Urothelium cell line (cell line): ENCODE results near the gene PRSS21.

Experiments used
- DNase-seq: peaks from one replicate; pipeline ENCODE4 v3.0.0; 2011; ENCODE audit warnings: low spot score, mixed read lengths
- FAIRE-seq: peaks from 2 replicates; lab custom pipeline; 2011; peaks lifted over from hg19 to GRCh38; lab: Jason Lieb, UNC

Gene PRSS21

DNA sequence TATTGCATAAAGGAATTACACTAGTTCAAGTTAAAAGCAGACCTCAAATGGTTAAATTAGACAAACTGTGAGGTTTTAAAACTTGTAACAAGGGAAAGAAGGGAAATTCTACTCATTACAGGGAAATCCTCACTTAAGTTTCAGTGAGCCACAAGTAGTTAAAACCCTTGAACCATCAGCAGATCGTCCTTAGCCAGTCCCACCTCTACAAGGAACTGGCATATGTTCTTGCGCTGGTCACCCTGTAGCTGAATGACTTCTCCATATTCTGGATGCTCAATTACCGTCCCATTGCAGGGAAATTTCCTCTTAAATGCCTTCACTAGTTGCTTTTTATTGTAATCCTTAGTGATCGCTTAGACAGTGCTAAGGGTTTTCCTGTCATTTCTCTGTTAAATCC, 5.5 kb downstream of the PRSS21 start:
- FAIRE-seq = no peak
- no peak for DNase-seq

DNA sequence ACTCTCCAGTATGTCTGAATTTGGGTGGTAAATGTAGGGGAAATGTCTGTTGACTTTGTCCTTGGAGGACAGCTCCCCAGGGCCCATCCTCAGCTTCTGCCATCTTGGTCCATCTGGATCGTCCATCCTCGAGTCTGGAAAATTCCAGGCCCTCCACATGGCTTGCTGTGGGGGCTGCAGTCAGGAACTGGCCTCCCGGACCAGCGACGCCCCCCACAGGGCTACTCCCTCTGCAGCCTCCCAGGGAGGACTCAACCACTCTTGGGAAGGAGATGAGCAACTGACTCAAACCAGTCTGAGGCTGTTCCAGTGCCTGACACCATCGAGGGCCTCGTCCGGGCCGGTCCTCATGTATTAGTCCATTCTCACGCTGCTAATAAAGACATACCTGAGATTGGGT, 7.6 kb downstream of the PRSS21 start:
- FAIRE-seq = no peak
- DNase-seq = no peak

- FAIRE-seq = no peak
- DNase-seq = no peak
These were observed 8.2 kb downstream of the PRSS21 start for GRCh38 chr16:2825049-2825742.

- DNase-seq (no peak), FAIRE-seq (no peak)
These were observed 8.9 kb downstream of the PRSS21 start for GRCh38 chr16:2825906-2826305.

DNA sequence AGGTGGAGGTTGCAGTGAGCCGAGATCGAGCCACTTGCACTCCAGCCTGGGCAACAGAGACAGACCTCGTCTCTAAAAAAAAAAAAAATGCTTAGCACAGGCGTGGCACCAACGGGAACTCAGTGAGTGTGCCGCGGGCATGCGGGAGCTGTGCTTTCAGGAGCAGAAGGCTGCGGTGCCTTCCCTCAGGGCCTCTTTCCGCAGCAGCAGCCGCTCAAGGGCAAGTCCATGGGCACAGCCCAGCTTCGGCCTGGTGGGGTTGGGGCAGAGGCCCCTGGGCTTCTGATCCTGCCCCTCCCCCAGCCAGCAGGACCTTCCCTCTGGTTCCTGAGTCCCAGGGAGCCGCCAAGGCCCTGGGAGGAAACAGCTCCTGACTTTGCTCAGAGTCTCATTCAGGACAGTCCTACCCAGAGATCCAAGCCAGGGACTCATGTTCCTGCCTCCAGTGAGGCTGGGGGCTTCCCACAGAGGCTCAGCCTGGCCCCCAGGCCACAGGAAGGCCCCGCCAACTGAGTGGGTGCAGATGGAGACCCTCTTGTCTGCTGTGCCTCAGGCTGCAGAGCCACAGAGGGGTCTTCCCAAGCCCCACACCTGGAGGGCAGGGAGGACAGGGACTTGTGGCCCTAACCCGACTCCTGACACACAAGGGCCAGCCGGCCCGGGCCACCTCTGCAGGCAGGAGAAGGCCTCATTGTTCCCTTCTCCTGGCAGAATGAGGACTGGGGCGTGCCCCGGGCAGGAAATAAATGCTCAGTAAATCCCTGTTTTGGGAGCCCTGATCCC, 9.7 kb downstream of the PRSS21 start:
- DNase-seq (no peak), FAIRE-seq (no peak)

DNA sequence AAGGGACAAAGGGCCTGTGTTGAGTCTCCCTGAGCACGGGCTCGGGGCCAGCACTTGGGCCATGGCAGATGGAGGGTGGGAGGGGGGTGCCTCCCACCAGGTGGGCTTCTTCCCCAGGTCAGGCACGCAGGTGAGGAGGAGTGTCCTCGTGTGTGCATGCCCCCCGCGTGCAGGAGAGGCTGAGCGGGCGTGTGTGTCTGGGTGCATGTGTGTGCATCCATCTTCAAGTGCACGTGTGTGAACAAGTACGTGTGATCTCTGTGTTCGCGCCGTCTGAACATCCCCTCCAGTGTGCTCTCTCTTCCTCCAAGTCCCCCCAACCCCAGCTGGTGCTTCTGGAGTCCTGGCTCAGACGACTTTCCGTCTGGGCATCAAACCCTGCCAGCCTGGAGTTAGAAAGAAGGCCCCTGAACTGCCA, 10.3 kb downstream of the PRSS21 start:
- DNase-seq = no peak
- peak; percentile 79 for FAIRE-seq

DNA sequence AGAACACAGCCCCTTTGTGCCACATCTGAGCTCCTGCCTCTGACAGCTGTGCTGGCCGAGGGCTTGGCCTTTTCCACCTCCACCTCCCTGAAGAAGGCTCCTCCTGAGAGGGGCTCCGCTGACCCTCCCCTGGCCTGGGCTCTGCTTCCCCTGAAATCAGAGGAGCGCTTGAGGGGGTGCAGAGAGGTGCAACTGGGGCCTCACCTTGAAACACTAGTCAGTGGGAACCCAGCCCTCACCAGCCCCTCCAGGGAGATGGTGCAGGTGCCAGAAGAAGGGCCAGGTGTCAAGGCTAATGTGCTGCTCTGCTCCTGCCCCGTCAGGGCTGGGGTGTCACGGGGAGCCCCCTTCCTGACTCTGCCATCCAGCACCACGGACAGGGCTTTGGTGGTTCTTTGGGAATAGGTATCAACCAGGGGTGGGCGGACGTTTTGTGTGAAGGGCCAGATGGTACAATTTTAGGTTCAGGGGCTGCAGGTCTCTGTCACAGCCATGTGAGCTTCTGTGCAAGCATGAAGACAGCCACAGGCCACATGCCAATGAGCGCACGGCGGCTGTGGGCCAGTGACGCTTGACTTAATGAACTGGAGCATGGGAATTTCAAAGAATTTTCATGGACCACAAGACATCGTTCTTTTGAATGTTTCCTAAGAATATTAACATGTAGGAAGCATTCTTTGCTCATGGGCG, 10.9 kb downstream of the PRSS21 start:
- DNase-seq = no peak
- FAIRE-seq = no peak

DNA sequence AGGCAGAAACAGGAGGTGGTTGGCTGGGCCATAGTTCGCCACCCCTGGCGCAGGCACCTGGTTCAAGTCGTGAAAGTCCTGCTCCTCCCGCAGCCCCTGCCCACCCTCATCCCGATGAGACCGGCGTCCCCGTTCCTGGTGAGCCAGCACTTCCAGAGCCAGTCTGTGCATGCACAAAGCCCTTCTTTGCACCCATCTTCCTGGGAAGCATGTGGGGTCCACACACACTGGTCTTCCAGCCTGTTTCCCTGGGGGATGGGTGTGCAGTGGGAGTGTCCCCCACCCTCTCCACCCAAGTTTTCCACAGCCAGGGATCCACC, 11.4 kb downstream of the PRSS21 start:
- DNase-seq = no peak
- FAIRE-seq = no peak

GRCh38 chr16:2828876-2829430, 11.9 kb downstream of the PRSS21 start:
- FAIRE-seq (no peak), DNase-seq (no peak)

DNA sequence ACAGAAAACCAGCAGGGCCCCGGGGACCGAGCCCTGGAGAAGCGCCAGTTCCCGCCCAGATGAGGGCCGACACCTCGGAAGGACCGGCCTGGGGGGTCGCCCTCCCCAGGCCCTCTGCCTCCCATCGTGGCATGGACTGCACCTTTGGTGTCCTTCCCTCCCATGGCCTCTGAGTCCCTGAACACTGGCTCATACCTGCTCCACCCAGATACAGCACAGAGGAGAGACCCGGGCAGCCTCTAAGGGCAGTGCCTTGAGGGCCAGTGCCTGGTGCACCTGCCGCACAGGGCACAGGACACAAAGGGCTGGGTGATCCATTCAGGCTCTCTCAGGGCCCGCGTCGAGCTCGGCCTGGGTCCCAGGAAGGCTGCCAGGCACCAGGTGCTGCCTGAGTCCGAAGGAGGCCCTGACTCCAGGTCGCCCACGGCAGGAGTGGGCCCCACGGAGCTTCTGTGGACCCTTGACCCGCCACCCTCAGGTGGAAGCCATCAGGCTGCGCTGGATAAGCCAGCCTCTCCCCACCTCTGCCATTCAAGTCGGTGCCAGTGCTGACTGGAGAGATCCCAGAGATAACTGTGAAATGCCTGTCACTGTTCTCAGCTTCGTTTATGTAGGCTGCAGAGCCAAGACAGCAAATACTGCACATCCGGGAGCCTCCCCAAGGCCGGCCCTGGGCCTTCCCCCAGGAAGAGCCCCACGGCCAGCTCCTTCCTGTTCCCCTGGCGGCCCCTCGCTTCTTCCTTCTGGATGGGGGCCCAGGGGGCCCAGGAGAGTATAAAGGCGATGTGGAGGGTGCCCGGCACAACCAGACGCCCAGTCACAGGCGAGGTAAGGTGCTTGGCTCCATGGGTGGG, 12.7 kb downstream of the PRSS21 start, which contains the start of gene ZG16B:
TSS of gene ZG16B (plus strand) at position 803 of the 854 bp plus-strand sequence. CDS start 139 bp downstream, outside the sequence.
- no peak for FAIRE-seq
- DNase-seq = no peak

GRCh38 chr16:2830355-2830695, 13.3 kb downstream of the PRSS21 start:
- FAIRE-seq = no peak

DNA sequence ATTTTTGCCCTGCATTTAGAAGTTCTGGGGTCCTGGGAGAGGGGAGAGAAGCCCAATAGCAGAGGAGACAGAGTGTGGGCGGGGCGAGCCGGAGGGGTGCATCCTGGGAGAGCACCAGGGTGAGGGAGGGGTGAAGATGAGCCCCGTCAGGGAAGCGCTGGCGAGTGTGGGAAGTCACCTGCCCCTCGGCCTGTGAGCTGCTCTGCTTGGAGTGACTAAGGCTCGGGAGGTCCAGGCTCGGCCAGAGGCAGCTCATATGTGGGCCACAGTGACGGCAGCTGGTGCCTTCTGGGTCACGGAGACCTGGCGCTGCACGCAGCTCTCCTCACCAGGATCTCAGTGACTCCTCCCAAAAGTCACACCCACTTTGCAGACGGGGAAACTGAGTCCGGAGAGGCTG, 14.2 kb downstream of the PRSS21 start:
- no peak for FAIRE-seq

More at GRCh38 chr16:2830355-2830695, 13.3 kb downstream of the PRSS21 start:
- DNase-seq = no peak

DNA sequence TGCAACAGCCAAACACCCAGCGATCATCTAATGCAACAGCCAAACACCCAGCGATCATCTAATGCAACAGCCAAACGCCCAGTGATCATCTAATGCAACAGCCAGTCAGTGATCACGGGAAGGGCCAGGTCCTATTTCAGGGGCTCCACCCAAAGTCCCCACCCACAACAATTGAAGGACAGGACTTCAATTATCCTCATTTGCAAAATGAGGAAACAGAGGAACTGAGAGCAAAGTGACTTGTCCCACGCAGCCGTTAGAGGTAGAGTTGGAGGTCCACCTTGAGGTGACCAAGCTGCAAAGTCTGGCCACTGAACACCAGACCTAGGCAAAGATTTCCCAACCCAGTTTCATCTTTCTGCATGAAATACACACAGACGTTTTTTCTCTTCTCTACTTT, 16.7 kb downstream of the PRSS21 start:
- no peak for FAIRE-seq
- DNase-seq = no peak

More for the DNA sequence above, 14.2 kb downstream of the PRSS21 start:
- no peak for DNase-seq

DNA sequence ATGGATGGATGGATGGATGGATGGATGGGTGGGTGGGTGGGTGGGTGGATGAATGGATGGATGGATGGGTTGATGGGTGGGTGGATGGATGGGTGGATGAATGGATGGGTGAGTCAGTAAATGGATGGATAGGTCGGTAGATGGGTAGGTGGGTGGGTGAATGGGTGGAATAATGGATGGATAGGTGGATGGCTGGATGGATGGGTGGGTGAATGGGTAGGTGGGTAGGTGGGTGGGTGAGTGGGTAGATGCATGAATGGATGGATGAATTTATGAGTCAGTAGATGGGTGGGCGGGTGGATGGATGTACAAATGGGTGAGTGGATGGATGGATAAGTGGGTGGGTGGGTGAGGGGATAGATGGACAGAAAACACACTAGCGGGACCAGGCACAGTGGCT, 17.9 kb downstream of the PRSS21 start:
- FAIRE-seq (peak; percentile 93), DNase-seq (no peak)

GRCh38 chr16:2835638-2836493, 18.8 kb downstream of the PRSS21 start:
- FAIRE-seq (peak; percentile 98), DNase-seq (peak; percentile 95)

DNA sequence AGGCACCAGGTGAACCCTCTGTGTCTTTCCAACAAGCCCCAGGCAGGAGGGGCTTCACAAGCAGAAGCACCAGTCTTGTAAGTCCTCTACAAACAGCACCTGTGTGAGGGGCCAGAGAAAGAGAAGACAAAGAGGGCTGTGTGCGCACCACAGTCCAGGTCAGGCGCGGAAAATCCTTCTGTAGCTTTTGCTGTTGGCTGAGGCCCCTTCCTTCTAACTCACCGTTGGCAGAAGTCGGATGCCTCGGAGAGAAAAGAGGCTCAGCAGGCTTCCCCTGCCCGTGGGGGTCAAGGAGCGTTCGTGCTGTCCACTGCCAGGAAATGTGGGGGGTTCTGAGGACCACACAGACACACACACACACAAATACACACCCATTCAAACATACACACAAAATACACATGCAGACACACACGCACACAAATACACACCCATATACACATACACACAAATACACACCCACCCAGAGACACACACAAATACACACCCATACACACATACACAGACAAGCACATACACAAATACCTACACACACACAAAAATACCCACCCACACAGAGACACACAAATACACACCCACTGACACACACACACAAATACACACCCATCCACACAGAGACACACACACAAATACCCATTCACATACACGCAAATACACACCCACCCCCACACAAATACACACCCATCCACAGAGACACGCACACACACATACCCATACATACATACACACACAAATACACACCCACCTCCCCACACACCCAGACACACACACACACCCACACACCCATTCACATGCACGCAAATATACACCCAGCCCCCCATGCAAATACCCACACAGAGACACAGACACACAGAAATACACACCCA, 19.8 kb downstream of the PRSS21 start:
- peak; percentile 42 for DNase-seq
- no peak for FAIRE-seq

GRCh38 chr16:2838928-2839327, 21.9 kb downstream of the PRSS21 start:
- DNase-seq (peak; percentile 58), FAIRE-seq (peak; percentile 86)

DNA sequence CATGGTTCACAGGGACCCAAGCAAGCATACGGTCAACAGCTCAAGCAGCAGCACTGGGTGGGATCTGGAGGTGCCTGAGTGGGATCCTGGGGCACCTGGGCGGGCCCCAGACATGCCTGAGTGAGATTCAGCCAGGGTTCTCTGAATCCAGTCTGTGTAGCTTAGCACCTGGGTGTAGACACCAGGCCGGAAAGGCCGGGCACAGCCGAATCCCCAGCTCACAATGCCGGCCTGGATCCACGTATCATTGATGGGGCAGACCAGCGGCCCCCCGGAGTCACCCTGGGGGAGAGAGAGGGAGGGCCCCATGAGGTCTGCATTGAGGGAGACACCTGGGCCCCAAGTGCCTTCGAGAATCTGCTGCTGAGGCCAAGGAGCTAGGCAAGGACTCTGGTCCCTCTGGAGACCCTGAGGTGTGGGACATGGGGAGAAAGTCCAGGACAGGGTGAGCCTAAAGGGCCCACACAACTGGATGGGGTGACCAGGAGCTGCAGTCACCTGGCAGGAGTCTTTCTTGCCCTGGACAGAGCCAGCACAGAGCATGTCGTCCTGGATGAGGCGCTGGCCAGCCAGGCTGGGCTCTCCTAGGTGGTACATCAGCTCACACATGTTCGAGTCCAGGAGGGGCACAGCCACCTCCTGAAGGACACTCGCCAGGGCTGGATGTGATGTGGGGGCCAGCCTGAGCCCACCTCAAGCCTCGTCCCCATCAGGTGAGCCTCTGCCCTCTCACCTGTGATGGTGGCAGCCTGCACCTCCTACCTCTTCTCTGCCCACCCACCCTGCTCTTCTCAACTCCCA, 22.8 kb downstream of the PRSS21 start:
- peak; percentile 35 for FAIRE-seq

More for the DNA sequence above, 22.8 kb downstream of the PRSS21 start:
- DNase-seq = no peak
